HepG2 (cell line): ENCODE data around the gene CASZ1. TPM values are rescaled to one million over a fixed set of nuclear protein-coding genes. Genes with fewer than 3 reads are reported as not detected.

Source experiments
- BATF2 ChIP-seq: sonication (generic); formaldehyde crosslinking; IDR thresholded peaks from 2 replicates; pipeline ENCODE4 v1.8.0; 2022; ENCODE audit warnings: mild to moderate bottlenecking, missing genetic modification reagents, moderate library complexity
- CREM ChIP-seq, 2 experiments: sonication (generic) in 1 of 2; formaldehyde crosslinking in 1 of 2; IDR thresholded peaks; 2 replicates each; pipeline versions ENCODE4 v1.4.0 to v1.6.1; 2016 to 2020; ENCODE audit warnings: antibody characterized with exemption in 1 of 2, mild to moderate bottlenecking in 1 of 2, missing genetic modification reagents in 1 of 2
- FOXJ3 ChIP-seq: sonication (generic); formaldehyde crosslinking; IDR thresholded peaks from 2 replicates; pipeline ENCODE4 v1.4.0; 2020; ENCODE audit warnings: missing genetic modification reagents, mild to moderate bottlenecking, borderline replicate concordance
- GZF1 ChIP-seq: sonication (generic); formaldehyde crosslinking; IDR thresholded peaks from 2 replicates; pipeline ENCODE4 v1.5.1; 2020; ENCODE audit warnings: mild to moderate bottlenecking, missing genetic modification reagents
- IKZF5 ChIP-seq: IDR thresholded peaks from 2 replicates; pipeline ENCODE4 v1.6.1; 2018; ENCODE audit warnings: missing genetic modification reagents, mild to moderate bottlenecking, missing compliant biosample characterization
- IRF2 ChIP-seq: IDR thresholded peaks from 2 replicates; pipeline ENCODE4 v1.6.1; 2018; ENCODE audit warnings: missing genetic modification reagents, missing compliant biosample characterization
- MAX ChIP-seq: IDR thresholded peaks from 2 replicates; pipeline ENCODE4 v1.6.1; 2012; ENCODE audit warnings: inconsistent platforms
- NFIC ChIP-seq: IDR thresholded peaks from 2 replicates; pipeline ENCODE4 v1.6.1; 2012; ENCODE audit warnings: mild to moderate bottlenecking, low read length, inconsistent platforms
- NR1H2 ChIP-seq: sonication (generic); formaldehyde crosslinking; IDR thresholded peaks from 2 replicates; pipeline ENCODE4 v1.8.1; 2022; ENCODE audit warnings: low read depth, missing genetic modification reagents, borderline replicate concordance
- PHF21A ChIP-seq: sonication (generic); formaldehyde crosslinking; IDR thresholded peaks from 2 replicates; pipeline ENCODE4 v1.5.0; 2020; ENCODE audit warnings: mild to moderate bottlenecking, missing genetic modification reagents
- POGK ChIP-seq: sonication (generic); formaldehyde crosslinking; conservative IDR thresholded peaks from 2 replicates; pipeline ENCODE4 v1.8.0; 2022; ENCODE audit warnings: mild to moderate bottlenecking, moderate library complexity, missing genetic modification reagents
- PPARG ChIP-seq: conservative IDR thresholded peaks from 2 replicates; pipeline ENCODE4 v1.6.1; 2016; ENCODE audit warnings: missing biosample characterization, missing genetic modification reagents
- SMARCC2 ChIP-seq: fragments of 450-650 bp; IDR thresholded peaks from 2 replicates; pipeline ENCODE4 v1.6.1; 2017; ENCODE audit warnings: antibody characterized with exemption, mild to moderate bottlenecking
- SSRP1 ChIP-seq: IDR thresholded peaks from 2 replicates; pipeline ENCODE4 v1.6.1; 2016; ENCODE audit warnings: control low read depth
- TARDBP ChIP-seq: sonication (generic); formaldehyde crosslinking; IDR thresholded peaks from 2 replicates; pipeline ENCODE4 v1.8.0; 2022; ENCODE audit warnings: mild to moderate bottlenecking, missing genetic modification reagents
- TFDP1 ChIP-seq: IDR thresholded peaks from 2 replicates; pipeline ENCODE4 v1.6.1; 2016; ENCODE audit warnings: missing compliant biosample characterization, missing genetic modification reagents, borderline replicate concordance
- TGIF2 ChIP-seq: IDR thresholded peaks from 2 replicates; pipeline ENCODE4 v1.6.1; 2016; ENCODE audit warnings: control low read depth, missing compliant biosample characterization
- ZFAT ChIP-seq: sonication (generic); formaldehyde crosslinking; conservative IDR thresholded peaks from 2 replicates; pipeline ENCODE4 v1.8.1; 2023; ENCODE audit warnings: missing genetic modification reagents, inconsistent platforms
- ZKSCAN1 ChIP-seq: fragments of 150-350 bp; IDR thresholded peaks from 2 replicates; pipeline ENCODE4 v1.6.1; 2014; ENCODE audit warnings: low read length
- ZNF350 ChIP-seq: sonication (generic); formaldehyde crosslinking; IDR thresholded peaks from 2 replicates; pipeline ENCODE4 v1.4.0; 2020; ENCODE audit warnings: mild to moderate bottlenecking, low read depth, missing genetic modification reagents, borderline replicate concordance
- ZNF451 ChIP-seq: sonication (generic); formaldehyde crosslinking; IDR thresholded peaks from 2 replicates; pipeline ENCODE4 v1.5.0; 2020; ENCODE audit warnings: mild to moderate bottlenecking, missing genetic modification reagents
- ZNF562 ChIP-seq: sonication (generic); formaldehyde crosslinking; IDR thresholded peaks from 2 replicates; pipeline ENCODE4 v1.8.0; 2022; ENCODE audit warnings: missing genetic modification reagents, borderline replicate concordance
- ZNF781 ChIP-seq: sonication (generic); formaldehyde crosslinking; IDR thresholded peaks from 2 replicates; pipeline ENCODE4 v1.5.1; 2020; ENCODE audit warnings: borderline replicate concordance, mild to moderate bottlenecking, missing genetic modification reagents; ENCODE audit errors: not compliant biosample characterization
- ZNF792 ChIP-seq: IDR thresholded peaks from 2 replicates; pipeline ENCODE4 v1.6.1; 2016
- ZSCAN25 ChIP-seq: sonication (generic); formaldehyde crosslinking; IDR thresholded peaks from 2 replicates; pipeline ENCODE4 v1.8.0; 2022; ENCODE audit warnings: mild to moderate bottlenecking, missing genetic modification reagents
- ZSCAN29 ChIP-seq: sonication (generic); formaldehyde crosslinking; conservative IDR thresholded peaks from 2 replicates; pipeline ENCODE4 v1.4.0; 2020; ENCODE audit warnings: mild to moderate bottlenecking, missing genetic modification reagents
- polyA plus RNA-seq, 8 experiments: library from polyadenylated mRNA; depleted of rRNA in 3 of 8; stranded (reverse) in 7 of 8; unstranded in 1 of 8; fragments of >200 nt; fragmentation: Illumina TruSeq in 4 of 8; extraction: Trizol in 4 of 8; gene quantifications; 2 replicates each; pipeline versions ENCODE4 v1.2.1 to v1.2.3, GENCODE V29; 2011 to 2016; ENCODE audit warnings: low read depth in 4 of 8, missing spikeins in 1 of 8, mixed read lengths in 1 of 8; ENCODE audit not compliant: insufficient read depth in 1 of 8
- total RNA-seq, 5 experiments: library from RNA; depleted of rRNA; stranded (reverse); fragments of >200 nt; fragmentation: Illumina TruSeq; extraction: Trizol; gene quantifications; 2 replicates each; pipeline ENCODE4 v1.2.3, GENCODE V29; 2016; ENCODE audit warnings: low read depth in 1 of 5

Gene CASZ1
- total and polyA plus RNA-seq, 2 of the 13 experiments (the other 11 are each of a cell fraction or from before 2014, with no cell fraction given): 1.9 to 3.7 TPM

- TF ChIP-seq ZNF451 (CRISPR knock-in tag) (no peak), TGIF2 (no peak), MAX (peak; percentile 34; the same call in 1 of the 2 replicates), ZNF350 (CRISPR knock-in tag) (no peak; the same call in 1 of the 2 replicates), ZFAT (no peak), TARDBP (no peak), CREM (IDR thresholded peaks at IDR 0.05) (no peak), CREM (CRISPR knock-in tag; IDR thresholded peaks at IDR 0.05) (no peak), ZKSCAN1 (no peak), PHF21A (CRISPR knock-in tag) (peak; percentile 39; the same call in 1 of the 2 replicates), POGK (CRISPR knock-in tag) (no peak), NR1H2 (CRISPR knock-in tag) (no peak), ZNF792 (CRISPR knock-in tag) (peak; percentile 59; the same call in 1 of the 2 replicates), ZNF562 (CRISPR knock-in tag) (no peak), GZF1 (CRISPR knock-in tag) (no peak), SSRP1 (CRISPR knock-in tag) (no peak), SMARCC2 (no peak), IRF2 (peak; percentile 54), BATF2 (CRISPR knock-in tag) (no peak), ZSCAN25 (CRISPR knock-in tag) (no peak), TFDP1 (CRISPR knock-in tag) (peak; percentile 33; the same call in 1 of the 2 replicates), NFIC (no peak), FOXJ3 (CRISPR knock-in tag) (no peak), IKZF5 (CRISPR knock-in tag) (peak; percentile 29; the same call in 1 of the 2 replicates), ZSCAN29 (CRISPR knock-in tag) (no peak), PPARG (CRISPR knock-in tag) (no peak), ZNF781 (CRISPR knock-in tag) (no peak)
These were observed at the start of gene CASZ1 (continued) for GRCh38 chr1:10796029-10796944.
